GM18517 (cell line): ENCODE measurements around the gene MYO18A.

ENCODE experiments used
- ATAC-seq: cut with Tn5 transposase; IDR thresholded peaks from one replicate; pipeline ENCODE4 v1.9.1; 2021; ENCODE audit warnings: mild to moderate bottlenecking, moderate library complexity; ENCODE audit not compliant: unreplicated experiment

Gene MYO18A

GRCh38 chr17:29129731-29130130, 50.5 kb downstream of the MYO18A start:
- ATAC-seq = no peak

GRCh38 chr17:29127840-29128239, 52.4 kb downstream of the MYO18A start:
- no peak for ATAC-seq

- ATAC-seq = no peak
Observed at GRCh38 chr17:29126268-29126930, 53.8 kb downstream of the MYO18A start.

GRCh38 chr17:29125651-29126050, 54.5 kb downstream of the MYO18A start:
- no peak for ATAC-seq

GRCh38 chr17:29124925-29125273, 55.3 kb downstream of the MYO18A start:
- no peak for ATAC-seq

GRCh38 chr17:29124135-29124924, 55.9 kb downstream of the MYO18A start:
- ATAC-seq = no peak

- ATAC-seq = no peak
Observed at GRCh38 chr17:29123111-29123510, 57.1 kb downstream of the MYO18A start.

- no peak for ATAC-seq
Observed at GRCh38 chr17:29121442-29121841, 58.8 kb downstream of the MYO18A start.

- no peak for ATAC-seq
Observed at GRCh38 chr17:29120433-29120832, 59.8 kb downstream of the MYO18A start.

- no peak for ATAC-seq
Observed at GRCh38 chr17:29119265-29119664, 60.9 kb downstream of the MYO18A start.

GRCh38 chr17:29116804-29117753, 63.1 kb downstream of the MYO18A start:
- no peak for ATAC-seq

- ATAC-seq = no peak
Observed at GRCh38 chr17:29115961-29116803, 64.0 kb downstream of the MYO18A start.

- ATAC-seq = no peak
Observed at GRCh38 chr17:29115435-29115834, 64.8 kb downstream of the MYO18A start.

GRCh38 chr17:29114141-29114540, 66.1 kb downstream of the MYO18A start:
- no peak for ATAC-seq

- ATAC-seq = no peak
Observed at GRCh38 chr17:29113334-29113733, 66.9 kb downstream of the MYO18A start.

GRCh38 chr17:29112771-29113295, 67.4 kb downstream of the MYO18A start:
- ATAC-seq = no peak

- ATAC-seq = no peak
Observed at GRCh38 chr17:29111816-29112499, 68.2 kb downstream of the MYO18A start.

GRCh38 chr17:29110372-29110757, 69.8 kb downstream of the MYO18A start:
- no peak for ATAC-seq

- no peak for ATAC-seq
Observed at GRCh38 chr17:29109477-29110371, 70.5 kb downstream of the MYO18A start.
